HUES48 (cell line): ENCODE results near the gene C12orf42.

Experiments
- H3K27ac ChIP-seq: one replicate; pipeline ENCODE4 v1.7.0; 2013; ENCODE audit warnings: low read depth, low read length, inconsistent platforms
- H3K27me3 ChIP-seq: 2 replicates; pipeline ENCODE4 v1.6.1; 2013; ENCODE audit warnings: mild to moderate bottlenecking, low read length; ENCODE audit not compliant: control insufficient read depth, insufficient read depth
- H3K36me3 ChIP-seq: 2 replicates; pipeline ENCODE4 v1.6.1; 2013; ENCODE audit warnings: low read length; ENCODE audit not compliant: control insufficient read depth, insufficient read depth
- H3K4me1 ChIP-seq: 2 replicates; pipeline ENCODE4 v1.6.1; 2013; ENCODE audit warnings: mild to moderate bottlenecking, low read length; ENCODE audit not compliant: control insufficient read depth, insufficient read depth
- H3K4me3 ChIP-seq: 2 replicates; pipeline ENCODE4 v1.5.1; 2013; ENCODE audit warnings: mild to moderate bottlenecking, low read depth, low read length
- H3K9ac ChIP-seq: 2 replicates; pipeline ENCODE4 v1.6.1; 2013; ENCODE audit warnings: mild to moderate bottlenecking, low read depth, low read length, moderate library complexity
- H3K9me3 ChIP-seq: 2 replicates; pipeline ENCODE4 v1.6.1; 2013; ENCODE audit warnings: low read length; ENCODE audit not compliant: control insufficient read depth, insufficient read depth

The C12orf42 gene

GRCh38 chr12:103423516-103423910 lies 72.3 kb downstream of the C12orf42 start:
- Histone ChIP-seq H3K9me3 (no peaks in the 10 kb centered on the region), H3K9ac (no peak overlapping the region), H3K27me3 (no peaks in the 10 kb centered on the region), H3K27ac (no peak overlapping the region), H3K4me1 (peaks cover 16% of the 10 kb centered on the region), H3K36me3 (no peaks in the 10 kb centered on the region), H3K4me3 (no peak overlapping the region)

GRCh38 chr12:103422746-103423515 lies 72.8 kb downstream of the C12orf42 start:
- Histone ChIP-seq H3K27ac (peak overlapping the region; percentile 20), H3K4me1 (peaks cover 16% of the 10 kb centered on the region), H3K9ac (no peak overlapping the region), H3K4me3 (no peak overlapping the region), H3K36me3 (no peaks in the 10 kb centered on the region), H3K9me3 (no peaks in the 10 kb centered on the region), H3K27me3 (no peaks in the 10 kb centered on the region)

- peaks cover 16% of the 10 kb centered on the region for H3K4me1 ChIP-seq
- no peaks in the 10 kb centered on the region for H3K27me3 ChIP-seq
- H3K27ac ChIP-seq = no peak overlapping the region
- no peak overlapping the region for H3K4me3 ChIP-seq
- H3K9ac ChIP-seq = no peak overlapping the region
- H3K9me3 ChIP-seq = no peaks in the 10 kb centered on the region
- H3K36me3 ChIP-seq = no peaks in the 10 kb centered on the region
These were observed 73.4 kb downstream of the C12orf42 start for GRCh38 chr12:103422328-103422727.

GRCh38 chr12:103421402-103421801 lies 74.4 kb downstream of the C12orf42 start:
- no peak overlapping the region for H3K9ac ChIP-seq
- H3K4me1 ChIP-seq = peaks cover 16% of the 10 kb centered on the region
- H3K27ac ChIP-seq = no peak overlapping the region
- no peaks in the 10 kb centered on the region for H3K36me3 ChIP-seq
- no peaks in the 10 kb centered on the region for H3K9me3 ChIP-seq
- no peak overlapping the region for H3K4me3 ChIP-seq
- H3K27me3 ChIP-seq = no peaks in the 10 kb centered on the region

- Histone ChIP-seq H3K9me3 (no peaks in the 10 kb centered on the region), H3K9ac (no peak overlapping the region), H3K27me3 (no peaks in the 10 kb centered on the region), H3K27ac (no peak overlapping the region), H3K36me3 (no peaks in the 10 kb centered on the region), H3K4me3 (no peak overlapping the region), H3K4me1 (no peaks in the 10 kb centered on the region)
These were observed 80.1 kb downstream of the C12orf42 start for GRCh38 chr12:103415681-103416080.

GRCh38 chr12:103401421-103401820 lies 94.3 kb downstream of the C12orf42 start:
- Histone ChIP-seq H3K4me1 (peaks cover 16% of the 10 kb centered on the region; the same call in 1 of the 2 replicates), H3K9me3 (no peaks in the 10 kb centered on the region), H3K27ac (no peak overlapping the region), H3K9ac (no peak overlapping the region), H3K4me3 (no peak overlapping the region), H3K27me3 (no peaks in the 10 kb centered on the region), H3K36me3 (no peaks in the 10 kb centered on the region)

- no peak overlapping the region for H3K9ac ChIP-seq
- no peak overlapping the region for H3K27ac ChIP-seq
- no peaks in the 10 kb centered on the region for H3K27me3 ChIP-seq
- H3K36me3 ChIP-seq = no peaks in the 10 kb centered on the region
- peaks cover 11% of the 10 kb centered on the region; the same call in 1 of the 2 replicates for H3K4me1 ChIP-seq
- H3K4me3 ChIP-seq = no peak overlapping the region
- no peaks in the 10 kb centered on the region for H3K9me3 ChIP-seq
These were observed 95.8 kb downstream of the C12orf42 start for GRCh38 chr12:103399986-103400385.

- no peaks in the 10 kb centered on the region for H3K27me3 ChIP-seq
- H3K27ac ChIP-seq = no peak overlapping the region
- H3K9ac ChIP-seq = no peak overlapping the region
- no peaks in the 10 kb centered on the region for H3K9me3 ChIP-seq
- H3K36me3 ChIP-seq = no peaks in the 10 kb centered on the region
- H3K4me3 ChIP-seq = no peak overlapping the region
- peaks cover 11% of the 10 kb centered on the region; the same call in 1 of the 2 replicates for H3K4me1 ChIP-seq
These were observed 98.2 kb downstream of the C12orf42 start for GRCh38 chr12:103397536-103397935.

GRCh38 chr12:103392722-103393121 lies 103.0 kb downstream of the C12orf42 start:
- H3K9me3 ChIP-seq = no peaks in the 10 kb centered on the region
- no peak overlapping the region for H3K27ac ChIP-seq
- no peaks in the 10 kb centered on the region for H3K4me1 ChIP-seq
- no peaks in the 10 kb centered on the region for H3K36me3 ChIP-seq
- no peak overlapping the region for H3K4me3 ChIP-seq
- no peak overlapping the region for H3K9ac ChIP-seq
- no peaks in the 10 kb centered on the region for H3K27me3 ChIP-seq

GRCh38 chr12:103391103-103391502 lies 104.7 kb downstream of the C12orf42 start:
- no peaks in the 10 kb centered on the region for H3K27me3 ChIP-seq
- no peak overlapping the region for H3K27ac ChIP-seq
- H3K9ac ChIP-seq = no peak overlapping the region
- H3K4me3 ChIP-seq = no peak overlapping the region
- H3K4me1 ChIP-seq = no peaks in the 10 kb centered on the region
- H3K36me3 ChIP-seq = no peaks in the 10 kb centered on the region
- no peaks in the 10 kb centered on the region for H3K9me3 ChIP-seq

GRCh38 chr12:103387385-103387784 lies 108.4 kb downstream of the C12orf42 start:
- Histone ChIP-seq H3K36me3 (no peaks in the 10 kb centered on the region), H3K9me3 (no peaks in the 10 kb centered on the region), H3K27me3 (no peaks in the 10 kb centered on the region), H3K27ac (no peak overlapping the region), H3K9ac (no peak overlapping the region), H3K4me3 (no peak overlapping the region), H3K4me1 (no peaks in the 10 kb centered on the region)
